Astrocyte of the hippocampus (primary cell): ENCODE measurements around the gene PPARD.

ENCODE experiments used
- DNase-seq: peaks from one replicate; pipeline ENCODE4 v3.0.0; 2011; ENCODE audit warnings: low read depth, low spot score

The PPARD gene

GRCh38 chr6:35354361-35355135 lies 12.2 kb downstream of the PPARD start:
- peak; percentile 32 for DNase-seq

GRCh38 chr6:35356391-35356790 lies 14.0 kb downstream of the PPARD start:
- DNase-seq: no peak

GRCh38 chr6:35357677-35358076 lies 15.3 kb downstream of the PPARD start:
- peak; percentile 37 for DNase-seq

- DNase-seq: peak; percentile 16
Measured at GRCh38 chr6:35358086-35358485, 15.7 kb downstream of the PPARD start.

GRCh38 chr6:35359346-35359743 lies 17.0 kb downstream of the PPARD start:
- DNase-seq: no peak

- DNase-seq: peak; percentile 97
Measured at GRCh38 chr6:35359744-35360348, 17.5 kb downstream of the PPARD start.

GRCh38 chr6:35360349-35361138 lies 18.2 kb downstream of the PPARD start:
- DNase-seq: peak; percentile 64

GRCh38 chr6:35362200-35362599 lies 19.8 kb downstream of the PPARD start:
- no peak for DNase-seq

- DNase-seq: no peak
Measured at GRCh38 chr6:35363293-35363750, 21.0 kb downstream of the PPARD start.

GRCh38 chr6:35365594-35366203 lies 23.3 kb downstream of the PPARD start:
- no peak for DNase-seq

- DNase-seq: no peak
Measured at GRCh38 chr6:35366204-35366596, 23.8 kb downstream of the PPARD start.

- DNase-seq: no peak
Measured at GRCh38 chr6:35367646-35368037, 25.3 kb downstream of the PPARD start.

GRCh38 chr6:35368038-35368887 lies 25.9 kb downstream of the PPARD start:
- peak; percentile 64 for DNase-seq

- DNase-seq: peak; percentile 88
Measured at GRCh38 chr6:35370124-35370741, 27.9 kb downstream of the PPARD start.

- no peak for DNase-seq
Measured at GRCh38 chr6:35370785-35371493, 28.6 kb downstream of the PPARD start.

GRCh38 chr6:35371494-35372262 lies 29.3 kb downstream of the PPARD start:
- no peak for DNase-seq

- DNase-seq: no peak
Measured at GRCh38 chr6:35372633-35373032, 30.3 kb downstream of the PPARD start.

- DNase-seq: no peak
Measured at GRCh38 chr6:35376281-35376680, 33.9 kb downstream of the PPARD start.

GRCh38 chr6:35377002-35377401 lies 34.6 kb downstream of the PPARD start:
- DNase-seq: peak; percentile 23
